ENCODE measurements around the gene PARP14. TPM values are rescaled to one million over a fixed set of nuclear protein-coding genes. Genes with fewer than 3 reads are reported as not detected.

Gene PARP14
- total and polyA plus RNA-seq, 10 of the 15 experiments (the other 5 are each of a cell fraction or from before 2014, with no cell fraction given), result 21.6 to 189 (median 92.7) TPM

GRCh38 chr3:122668930-122669730, 11.5 kb upstream of the PARP14 start (continued):
- no peak for TF ChIP-seq SKIL (IDR thresholded peaks at IDR 0.05; ENCODE audit: low read depth, poor library complexity, severe bottlenecking)
- TF ChIP-seq JUNB (IDR thresholded peaks at IDR 0.05), result peak; percentile 57
- no peak for TF ChIP-seq HCFC1 (IDR thresholded peaks at IDR 0.05; ENCODE audit: low read length)
- TF ChIP-seq RBBP5 (conservative IDR thresholded peaks at IDR 0.05), result no peak
- peak; percentile 23; the same call in 1 of the 2 replicates for TF ChIP-seq NFIC (IDR thresholded peaks at IDR 0.05; ENCODE audit: low read depth, low read length)
- TF ChIP-seq ZBTB4 (CRISPR knock-in tag; IDR thresholded peaks at IDR 0.05), result no peak
- no peak for TF ChIP-seq CEBPZ (IDR thresholded peaks at IDR 0.05; ENCODE audit: low read depth, low read length)
- no peak for TF ChIP-seq EGR1 (IDR thresholded peaks at IDR 0.05; ENCODE audit: borderline replicate concordance in 1 of 2, low read depth in 2 of 2, low read length in 2 of 2)

All from GM12878 (cell line).